A549 (cell line): Measurements from ENCODE around the gene HRG. TPM values are rescaled to one million over a fixed set of nuclear protein-coding genes. Genes with fewer than 3 reads are reported as not detected.

Experiments
- ATAC-seq, 2 experiments: fragments of 200-7000 bp in 1 of 2; fragments of >200 bp in 1 of 2; cut with Nextera tagmentation in 1 of 2; cut with Tn5 transposase in 1 of 2; 3 replicates each; pipeline versions ENCODE4 v1.8.0 to v1.9.1; 2018 to 2020; ENCODE audit warnings: mild to moderate bottlenecking in 1 of 2, moderate library complexity in 1 of 2
- CTCF ChIA-PET: fragments of 300-600 bp; sonication (Branson Sonifier 250); formaldehyde crosslinking; extraction: SDS; loops from one replicate; lab custom pipeline; 2021; ENCODE audit warnings: antibody characterized with exemption, inconsistent platforms; lab: Yijun Ruan, JAX
- POLR2A ChIA-PET: fragments of 350-600 bp; formaldehyde crosslinking; extraction: SDS; loops from one replicate; lab custom pipeline; 2021; ENCODE audit warnings: antibody characterized with exemption, inconsistent platforms; lab: Yijun Ruan, JAX
- DNase-seq, 2 experiments: peaks; one replicate each; pipeline versions ENCODE4 v3.0.0 to v3.0.0-alpha.2; 2011 to 2016; ENCODE audit warnings: low read depth in 1 of 2, low spot score in 1 of 2
- FAIRE-seq: peaks from 2 replicates; lab custom pipeline; 2011; peaks lifted over from hg19 to GRCh38; lab: Jason Lieb, UNC
- H3K27ac ChIP-seq, 2 experiments: fragments of >200 bp; sonication (Bioruptor Twin); formaldehyde crosslinking; 3 replicates each; pipeline ENCODE4 v1.5.1; 2016 to 2017
- H3K4me1 ChIP-seq: fragments of >200 bp; sonication (Bioruptor Twin); formaldehyde crosslinking; 3 replicates; pipeline ENCODE4 v1.6.1; 2016
- H3K4me2 ChIP-seq: fragments of >200 bp; sonication (Bioruptor Twin); formaldehyde crosslinking; 3 replicates; pipeline ENCODE4 v1.6.1; 2016
- H3K4me3 ChIP-seq: fragments of >200 bp; sonication (Bioruptor Twin); formaldehyde crosslinking; 3 replicates; pipeline ENCODE4 v1.5.1; 2016
- H3K9me3 ChIP-seq: fragments of >200 bp; sonication (Bioruptor Twin); formaldehyde crosslinking; 3 replicates; pipeline ENCODE4 v1.6.1; 2016
- BHLHE40 ChIP-seq: IDR thresholded peaks from 2 replicates; pipeline ENCODE4 v1.6.1; 2012; ENCODE audit warnings: low read depth, low read length, inconsistent platforms
- CBX8 ChIP-seq: fragments of 200-600 bp; sonication (generic); IDR thresholded peaks from 2 replicates; pipeline ENCODE4 v1.6.1; 2016
- CEBPB ChIP-seq, 2 experiments: fragments of >200 bp in 1 of 2; sonication (Bioruptor Twin) in 1 of 2; formaldehyde crosslinking in 1 of 2; IDR thresholded peaks; 2 replicates each; pipeline ENCODE4 v1.6.1; 2012 to 2016
- CHD2 ChIP-seq: fragments of 150-350 bp; IDR thresholded peaks from 2 replicates; pipeline ENCODE4 v1.6.1; 2014; ENCODE audit warnings: low read length; ENCODE audit not compliant: partially characterized antibody
- CHD4 ChIP-seq: fragments of 200-600 bp; sonication (generic); IDR thresholded peaks from 2 replicates; pipeline ENCODE4 v1.6.1; 2016; ENCODE audit warnings: antibody characterized with exemption, mild to moderate bottlenecking, borderline replicate concordance
- ESRRA ChIP-seq: fragments of 150-350 bp; IDR thresholded peaks from 2 replicates; pipeline ENCODE4 v1.6.1; 2014; ENCODE audit warnings: mild to moderate bottlenecking, low read length, borderline replicate concordance
- FOXS1 ChIP-seq: fragments of 250-450 bp; sonication (Bioruptor Pico); IDR thresholded peaks from 2 replicates; pipeline ENCODE4 v1.5.0; 2020; ENCODE audit warnings: mild to moderate bottlenecking, moderate library complexity
- HOXA7 ChIP-seq: fragments of 250-450 bp; sonication (Bioruptor Pico); IDR thresholded peaks from 2 replicates; pipeline ENCODE4 v1.5.0; 2020; ENCODE audit warnings: mild to moderate bottlenecking, moderate library complexity
- JUN ChIP-seq, 2 experiments: fragments of >200 bp; sonication (Bioruptor Twin); formaldehyde crosslinking; IDR thresholded peaks; 2 replicates in 1 of 2; 3 replicates in 1 of 2; pipeline ENCODE4 v1.6.1; 2016 to 2017
- KDM1A ChIP-seq: fragments of 200-600 bp; sonication (generic); IDR thresholded peaks from 2 replicates; pipeline ENCODE4 v1.6.1; 2016; ENCODE audit warnings: low read depth, mild to moderate bottlenecking
- MAZ ChIP-seq: fragments of 150-350 bp; IDR thresholded peaks from 2 replicates; pipeline ENCODE4 v1.6.1; 2014; ENCODE audit warnings: antibody characterized with exemption, low read depth, low read length, borderline replicate concordance
- RCOR1 ChIP-seq: fragments of 150-350 bp; IDR thresholded peaks from 2 replicates; pipeline ENCODE4 v1.6.1; 2014; ENCODE audit warnings: antibody characterized with exemption, low read length, low read depth
- RNF2 ChIP-seq: fragments of 200-600 bp; sonication (generic); IDR thresholded peaks from 2 replicates; pipeline ENCODE4 v1.6.1; 2016; ENCODE audit warnings: low read depth, mild to moderate bottlenecking, antibody characterized with exemption, moderate library complexity, borderline replicate concordance
- SMC3 ChIP-seq: fragments of >200 bp; sonication (Bioruptor Twin); formaldehyde crosslinking; IDR thresholded peaks from 3 replicates; pipeline ENCODE4 v1.6.1; 2018; ENCODE audit warnings: inconsistent platforms
- SREBF2 ChIP-seq: fragments of 450-650 bp; IDR thresholded peaks from 2 replicates; pipeline ENCODE4 v1.6.1; 2014; ENCODE audit warnings: mild to moderate bottlenecking, moderate library complexity
- ZFP36 ChIP-seq: fragments of 450-650 bp; IDR thresholded peaks from 2 replicates; pipeline ENCODE4 v1.6.1; 2014; ENCODE audit warnings: borderline replicate concordance; ENCODE audit not compliant: partially characterized antibody
- ZNF302 ChIP-seq: fragments of 250-450 bp; sonication (Bioruptor Pico); IDR thresholded peaks from 2 replicates; pipeline ENCODE4 v1.9.0; 2021; ENCODE audit warnings: inconsistent platforms, mild to moderate bottlenecking, moderate library complexity
- WGBS: methylation state at CpG from one replicate; pipeline ENCODE4 v1.1.6; 2017; ENCODE audit errors: missing lambda C conversion rate; 5-methylcytosine and 5-hydroxymethylcytosine counted together
- polyA plus RNA-seq, 4 experiments: library from polyadenylated mRNA; depleted of rRNA in 3 of 4; stranded (reverse); fragments of >200 nt; fragmentation: RNase III in 1 of 4; extraction: RNeasy Plus Mini Kit Qiagen cat#74134 plus additional on column Dnase treatment in 1 of 4; gene quantifications; 2 replicates in 3 of 4; 3 replicates in 1 of 4; pipeline ENCODE4 v1.2.3, GENCODE V29; 2011 to 2017
- TF ChIP-seq, protein P1 (sequence below): fragments of 250-450 bp; sonication (Bioruptor Pico); IDR thresholded peaks from 2 replicates; pipeline ENCODE4 v1.5.0; 2021; ENCODE audit warnings: mild to moderate bottlenecking, moderate library complexity, borderline replicate concordance
- TF ChIP-seq, protein P2 (sequence below): IDR thresholded peaks from 2 replicates; pipeline ENCODE4 v1.6.1; 2012; ENCODE audit warnings: low read depth, borderline replicate concordance
- TF ChIP-seq, protein P3 (sequence below): fragments of 200-600 bp; sonication (generic); IDR thresholded peaks from 2 replicates; pipeline ENCODE4 v1.6.1; 2016; ENCODE audit warnings: antibody characterized with exemption, mild to moderate bottlenecking, moderate library complexity
- TF ChIP-seq, protein P4 (sequence below): fragments of >200 bp; sonication (Bioruptor Twin); formaldehyde crosslinking; IDR thresholded peaks from 3 replicates; pipeline ENCODE4 v1.6.1; 2016
- TF ChIP-seq, protein P5 (sequence below): fragments of >200 bp; sonication (Bioruptor Twin); formaldehyde crosslinking; IDR thresholded peaks from 2 replicates; pipeline ENCODE4 v1.6.1; 2016
- TF ChIP-seq, protein P6 (sequence below): fragments of 250-450 bp; sonication (Bioruptor Pico); IDR thresholded peaks from 2 replicates; pipeline ENCODE4 v1.5.0; 2020; ENCODE audit warnings: low read depth, mild to moderate bottlenecking, moderate library complexity
- TF ChIP-seq, protein P7 (sequence below): fragments of >200 bp; sonication (Bioruptor Twin); formaldehyde crosslinking; IDR thresholded peaks from 3 replicates; pipeline ENCODE4 v1.5.1; 2016
- TF ChIP-seq, protein P8 (sequence below): IDR thresholded peaks from 2 replicates; pipeline ENCODE4 v1.6.1; 2012

HRG gene
- polyA plus RNA-seq, 2 of the 4 experiments (the other 2 are of a cell fraction) = not detected

DNA sequence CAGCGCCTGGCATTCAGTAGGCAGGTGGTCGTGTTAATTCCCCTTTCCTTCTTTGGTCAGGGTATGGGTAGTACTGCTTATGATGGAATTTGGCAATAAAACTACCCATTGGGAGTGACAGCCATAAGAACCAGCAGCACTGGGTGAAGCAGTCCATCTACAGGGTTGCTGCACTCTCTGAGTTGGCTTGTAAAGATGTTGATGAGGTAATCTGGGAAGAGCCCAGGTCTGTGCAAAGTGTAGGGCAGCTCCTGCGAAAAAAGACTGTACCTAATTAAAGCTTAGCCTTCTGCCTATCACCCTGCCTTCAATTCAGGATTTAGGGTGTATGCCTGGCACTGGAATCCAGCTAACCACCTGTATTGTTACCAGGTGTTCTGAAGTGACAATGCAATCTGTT, 30.3 kb upstream of the HRG start:
- WGBS = 41% methylated on average over 3 of the region's 3 CpGs
- Histone ChIP-seq H3K27ac (no peak overlapping the region), H3K4me3 (no peak overlapping the region), H3K4me1 (peaks cover 7% of the 10 kb centered on the region; the same call in 2 of the 3 replicates), H3K4me2 (no peak overlapping the region), H3K9me3 (no peaks in the 10 kb centered on the region)
- ATAC-seq (no peak), FAIRE-seq (no peak), DNase-seq (no peak)
- TF ChIP-seq SREBF2 (no peak), ZNF302 (CRISPR knock-in tag) (no peak), HOXA7 (CRISPR knock-in tag) (no peak), ZFP36 (no peak), RNF2 (no peak), KDM1A (no peak), CEBPB (IDR thresholded peaks at IDR 0.05) (no peak), ESRRA (no peak), CBX8 (no peak), FOXS1 (CRISPR knock-in tag) (no peak), SMC3 (no peak), JUN (IDR thresholded peaks at IDR 0.05) (no peak)
- TF ChIP-seq, protein P1, sequence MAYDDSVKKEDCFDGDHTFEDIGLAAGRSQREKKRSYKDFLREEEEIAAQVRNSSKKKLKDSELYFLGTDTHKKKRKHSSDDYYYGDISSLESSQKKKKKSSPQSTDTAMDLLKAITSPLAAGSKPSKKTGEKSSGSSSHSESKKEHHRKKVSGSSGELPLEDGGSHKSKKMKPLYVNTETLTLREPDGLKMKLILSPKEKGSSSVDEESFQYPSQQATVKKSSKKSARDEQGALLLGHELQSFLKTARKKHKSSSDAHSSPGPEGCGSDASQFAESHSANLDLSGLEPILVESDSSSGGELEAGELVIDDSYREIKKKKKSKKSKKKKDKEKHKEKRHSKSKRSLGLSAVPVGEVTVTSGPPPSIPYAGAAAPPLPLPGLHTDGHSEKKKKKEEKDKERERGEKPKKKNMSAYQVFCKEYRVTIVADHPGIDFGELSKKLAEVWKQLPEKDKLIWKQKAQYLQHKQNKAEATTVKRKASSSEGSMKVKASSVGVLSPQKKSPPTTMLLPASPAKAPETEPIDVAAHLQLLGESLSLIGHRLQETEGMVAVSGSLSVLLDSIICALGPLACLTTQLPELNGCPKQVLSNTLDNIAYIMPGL (CRISPR knock-in tag) = no peak
- TF ChIP-seq, protein P2, sequence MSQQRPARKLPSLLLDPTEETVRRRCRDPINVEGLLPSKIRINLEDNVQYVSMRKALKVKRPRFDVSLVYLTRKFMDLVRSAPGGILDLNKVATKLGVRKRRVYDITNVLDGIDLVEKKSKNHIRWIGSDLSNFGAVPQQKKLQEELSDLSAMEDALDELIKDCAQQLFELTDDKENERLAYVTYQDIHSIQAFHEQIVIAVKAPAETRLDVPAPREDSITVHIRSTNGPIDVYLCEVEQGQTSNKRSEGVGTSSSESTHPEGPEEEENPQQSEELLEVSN = no peak
- TF ChIP-seq, protein P3, sequence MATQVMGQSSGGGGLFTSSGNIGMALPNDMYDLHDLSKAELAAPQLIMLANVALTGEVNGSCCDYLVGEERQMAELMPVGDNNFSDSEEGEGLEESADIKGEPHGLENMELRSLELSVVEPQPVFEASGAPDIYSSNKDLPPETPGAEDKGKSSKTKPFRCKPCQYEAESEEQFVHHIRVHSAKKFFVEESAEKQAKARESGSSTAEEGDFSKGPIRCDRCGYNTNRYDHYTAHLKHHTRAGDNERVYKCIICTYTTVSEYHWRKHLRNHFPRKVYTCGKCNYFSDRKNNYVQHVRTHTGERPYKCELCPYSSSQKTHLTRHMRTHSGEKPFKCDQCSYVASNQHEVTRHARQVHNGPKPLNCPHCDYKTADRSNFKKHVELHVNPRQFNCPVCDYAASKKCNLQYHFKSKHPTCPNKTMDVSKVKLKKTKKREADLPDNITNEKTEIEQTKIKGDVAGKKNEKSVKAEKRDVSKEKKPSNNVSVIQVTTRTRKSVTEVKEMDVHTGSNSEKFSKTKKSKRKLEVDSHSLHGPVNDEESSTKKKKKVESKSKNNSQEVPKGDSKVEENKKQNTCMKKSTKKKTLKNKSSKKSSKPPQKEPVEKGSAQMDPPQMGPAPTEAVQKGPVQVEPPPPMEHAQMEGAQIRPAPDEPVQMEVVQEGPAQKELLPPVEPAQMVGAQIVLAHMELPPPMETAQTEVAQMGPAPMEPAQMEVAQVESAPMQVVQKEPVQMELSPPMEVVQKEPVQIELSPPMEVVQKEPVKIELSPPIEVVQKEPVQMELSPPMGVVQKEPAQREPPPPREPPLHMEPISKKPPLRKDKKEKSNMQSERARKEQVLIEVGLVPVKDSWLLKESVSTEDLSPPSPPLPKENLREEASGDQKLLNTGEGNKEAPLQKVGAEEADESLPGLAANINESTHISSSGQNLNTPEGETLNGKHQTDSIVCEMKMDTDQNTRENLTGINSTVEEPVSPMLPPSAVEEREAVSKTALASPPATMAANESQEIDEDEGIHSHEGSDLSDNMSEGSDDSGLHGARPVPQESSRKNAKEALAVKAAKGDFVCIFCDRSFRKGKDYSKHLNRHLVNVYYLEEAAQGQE = no peak
- TF ChIP-seq, protein P4, sequence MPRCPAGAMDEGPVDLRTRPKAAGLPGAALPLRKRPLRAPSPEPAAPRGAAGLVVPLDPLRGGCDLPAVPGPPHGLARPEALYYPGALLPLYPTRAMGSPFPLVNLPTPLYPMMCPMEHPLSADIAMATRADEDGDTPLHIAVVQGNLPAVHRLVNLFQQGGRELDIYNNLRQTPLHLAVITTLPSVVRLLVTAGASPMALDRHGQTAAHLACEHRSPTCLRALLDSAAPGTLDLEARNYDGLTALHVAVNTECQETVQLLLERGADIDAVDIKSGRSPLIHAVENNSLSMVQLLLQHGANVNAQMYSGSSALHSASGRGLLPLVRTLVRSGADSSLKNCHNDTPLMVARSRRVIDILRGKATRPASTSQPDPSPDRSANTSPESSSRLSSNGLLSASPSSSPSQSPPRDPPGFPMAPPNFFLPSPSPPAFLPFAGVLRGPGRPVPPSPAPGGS = no peak
- TF ChIP-seq, protein P5, sequence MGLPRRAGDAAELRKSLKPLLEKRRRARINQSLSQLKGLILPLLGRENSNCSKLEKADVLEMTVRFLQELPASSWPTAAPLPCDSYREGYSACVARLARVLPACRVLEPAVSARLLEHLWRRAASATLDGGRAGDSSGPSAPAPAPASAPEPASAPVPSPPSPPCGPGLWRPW = no peak
- TF ChIP-seq, protein P6, sequence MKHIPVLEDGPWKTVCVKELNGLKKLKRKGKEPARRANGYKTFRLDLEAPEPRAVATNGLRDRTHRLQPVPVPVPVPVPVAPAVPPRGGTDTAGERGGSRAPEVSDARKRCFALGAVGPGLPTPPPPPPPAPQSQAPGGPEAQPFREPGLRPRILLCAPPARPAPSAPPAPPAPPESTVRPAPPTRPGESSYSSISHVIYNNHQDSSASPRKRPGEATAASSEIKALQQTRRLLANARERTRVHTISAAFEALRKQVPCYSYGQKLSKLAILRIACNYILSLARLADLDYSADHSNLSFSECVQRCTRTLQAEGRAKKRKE = no peak
- ChIA-PET POLR2A (no interaction called here), CTCF (interaction anchor here (1.3 to 6.9 kb wide), 2 partner anchors 19 kb away, joined by 6 to 48 read pairs; no protein-coding TSS in a partner anchor)

DNA sequence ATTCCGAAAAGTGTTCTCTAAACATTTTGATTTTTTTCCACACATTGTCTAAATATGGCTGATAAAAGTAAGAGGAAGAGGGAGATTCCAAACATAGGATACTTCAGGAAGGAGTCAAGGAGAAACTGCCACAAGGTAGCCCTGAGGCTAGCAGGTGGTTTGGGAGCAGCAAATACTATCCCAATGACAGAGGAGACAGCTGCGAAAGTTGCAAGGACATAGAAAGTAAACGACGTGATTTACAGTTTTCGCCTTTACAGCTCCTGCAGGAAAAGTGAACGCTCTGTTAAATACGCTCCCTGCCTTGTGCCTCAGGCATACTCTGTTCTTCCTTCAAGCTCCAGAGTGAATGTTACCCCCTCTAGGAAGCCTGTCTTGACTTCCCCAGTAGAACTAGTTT, 29.3 kb upstream of the HRG start:
- FAIRE-seq = no peak
- DNase-seq = no peak
- 90% methylated on average over 7 of the region's 7 CpGs for WGBS
- CTCF ChIA-PET = interaction anchor here (1.0 to 1.3 kb wide), 2 partner anchors 20 to 22 kb away, joined by 3 to 6 read pairs; no protein-coding TSS in a partner anchor
- Histone ChIP-seq H3K4me2 (no peak overlapping the region), H3K9me3 (no peaks in the 10 kb centered on the region), H3K27ac (no peak overlapping the region), H3K4me3 (no peak overlapping the region), H3K4me1 (peaks cover 13% of the 10 kb centered on the region; the same call in 2 of the 3 replicates)
- no peak for ATAC-seq
- POLR2A ChIA-PET = no interaction called here
- TF ChIP-seq, protein P7, sequence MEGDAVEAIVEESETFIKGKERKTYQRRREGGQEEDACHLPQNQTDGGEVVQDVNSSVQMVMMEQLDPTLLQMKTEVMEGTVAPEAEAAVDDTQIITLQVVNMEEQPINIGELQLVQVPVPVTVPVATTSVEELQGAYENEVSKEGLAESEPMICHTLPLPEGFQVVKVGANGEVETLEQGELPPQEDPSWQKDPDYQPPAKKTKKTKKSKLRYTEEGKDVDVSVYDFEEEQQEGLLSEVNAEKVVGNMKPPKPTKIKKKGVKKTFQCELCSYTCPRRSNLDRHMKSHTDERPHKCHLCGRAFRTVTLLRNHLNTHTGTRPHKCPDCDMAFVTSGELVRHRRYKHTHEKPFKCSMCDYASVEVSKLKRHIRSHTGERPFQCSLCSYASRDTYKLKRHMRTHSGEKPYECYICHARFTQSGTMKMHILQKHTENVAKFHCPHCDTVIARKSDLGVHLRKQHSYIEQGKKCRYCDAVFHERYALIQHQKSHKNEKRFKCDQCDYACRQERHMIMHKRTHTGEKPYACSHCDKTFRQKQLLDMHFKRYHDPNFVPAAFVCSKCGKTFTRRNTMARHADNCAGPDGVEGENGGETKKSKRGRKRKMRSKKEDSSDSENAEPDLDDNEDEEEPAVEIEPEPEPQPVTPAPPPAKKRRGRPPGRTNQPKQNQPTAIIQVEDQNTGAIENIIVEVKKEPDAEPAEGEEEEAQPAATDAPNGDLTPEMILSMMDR = no peak
- TF ChIP-seq RNF2 = no peak
- TF ChIP-seq, protein P8, sequence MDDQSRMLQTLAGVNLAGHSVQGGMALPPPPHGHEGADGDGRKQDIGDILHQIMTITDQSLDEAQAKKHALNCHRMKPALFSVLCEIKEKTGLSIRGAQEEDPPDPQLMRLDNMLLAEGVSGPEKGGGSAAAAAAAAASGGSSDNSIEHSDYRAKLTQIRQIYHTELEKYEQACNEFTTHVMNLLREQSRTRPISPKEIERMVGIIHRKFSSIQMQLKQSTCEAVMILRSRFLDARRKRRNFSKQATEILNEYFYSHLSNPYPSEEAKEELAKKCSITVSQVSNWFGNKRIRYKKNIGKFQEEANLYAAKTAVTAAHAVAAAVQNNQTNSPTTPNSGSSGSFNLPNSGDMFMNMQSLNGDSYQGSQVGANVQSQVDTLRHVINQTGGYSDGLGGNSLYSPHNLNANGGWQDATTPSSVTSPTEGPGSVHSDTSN = no peak
- TF ChIP-seq BHLHE40 = no peak
- TF ChIP-seq MAZ = no peak
- TF ChIP-seq CHD2 = no peak
- no peak for TF ChIP-seq RCOR1
- TF ChIP-seq CHD4 = no peak
